GM18868 (cell line): ENCODE results near the gene CALCA.
"Not testable (repeated sequence)": the region's sequence is repeated elsewhere in the genome, so short reads cannot be mapped to it uniquely, and the experiment has no call there.

Source experiments
- ATAC-seq: cut with Tn5 transposase; IDR thresholded peaks from one replicate; pipeline ENCODE4 v1.9.1; 2021; ENCODE audit warnings: mild to moderate bottlenecking, moderate library complexity; ENCODE audit not compliant: unreplicated experiment

Gene CALCA, protein sequence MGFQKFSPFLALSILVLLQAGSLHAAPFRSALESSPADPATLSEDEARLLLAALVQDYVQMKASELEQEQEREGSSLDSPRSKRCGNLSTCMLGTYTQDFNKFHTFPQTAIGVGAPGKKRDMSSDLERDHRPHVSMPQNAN

GRCh38 chr11:14971865-14972580, at the start of gene CALCA:
TSS of gene CALCA (minus strand) at chr11:14972351. CDS start at chr11:14971192, 1,159 bp downstream.
- ATAC-seq: no peak

DNA sequence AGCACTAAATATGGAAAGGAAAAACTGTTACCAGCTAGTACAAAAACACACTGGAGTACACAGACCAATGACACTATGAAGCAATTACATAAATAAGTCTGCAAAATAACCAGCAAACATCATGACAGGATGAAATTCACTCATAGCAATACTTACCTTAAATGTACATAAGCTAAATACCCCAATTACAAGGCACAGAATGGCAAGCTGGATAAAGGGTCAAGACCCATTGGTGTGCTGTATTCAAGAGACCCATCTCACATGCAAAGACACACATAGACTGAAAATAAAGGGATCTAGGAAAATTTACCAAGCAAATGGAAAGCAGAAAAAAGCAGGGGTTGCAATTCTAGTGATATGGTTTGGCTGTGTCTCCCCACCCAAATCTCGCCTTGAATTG, 44.0 kb upstream of the CALCA start:
- ATAC-seq: no peak

GRCh38 chr11:15011776-15012345, 39.7 kb upstream of the CALCA start:
- ATAC-seq: no peak

GRCh38 chr11:15010865-15011264, 38.7 kb upstream of the CALCA start:
- ATAC-seq: no peak

DNA sequence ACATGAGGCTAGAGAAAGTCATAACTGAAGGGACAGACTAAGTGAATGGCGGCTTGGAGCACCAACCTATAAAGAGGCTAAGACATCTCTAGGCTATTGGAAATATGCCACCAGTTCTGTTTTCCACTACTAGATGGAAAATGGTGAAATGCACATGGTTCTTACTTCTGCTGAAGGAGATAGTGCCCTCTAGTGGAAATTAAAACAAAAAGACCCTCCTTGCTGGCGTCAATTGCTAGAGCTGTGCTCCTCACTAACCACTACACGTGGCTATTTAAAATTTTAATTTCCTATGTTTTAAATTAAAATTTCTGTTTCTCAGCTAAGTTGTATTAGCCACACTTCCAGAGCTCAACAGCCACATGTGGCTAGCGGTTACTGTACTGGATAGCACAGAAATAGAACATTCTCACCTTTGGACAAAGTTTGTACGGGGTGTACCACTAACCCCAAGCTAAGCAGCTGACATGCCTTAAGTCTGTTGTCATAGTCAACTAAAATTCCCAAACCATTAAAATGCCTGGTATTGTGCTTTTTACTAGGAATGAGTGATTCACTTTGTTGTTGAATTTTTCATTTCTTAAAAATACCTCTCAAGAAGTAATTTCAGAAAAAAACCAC, 34.1 kb upstream of the CALCA start:
- peak; percentile 74 for ATAC-seq

DNA sequence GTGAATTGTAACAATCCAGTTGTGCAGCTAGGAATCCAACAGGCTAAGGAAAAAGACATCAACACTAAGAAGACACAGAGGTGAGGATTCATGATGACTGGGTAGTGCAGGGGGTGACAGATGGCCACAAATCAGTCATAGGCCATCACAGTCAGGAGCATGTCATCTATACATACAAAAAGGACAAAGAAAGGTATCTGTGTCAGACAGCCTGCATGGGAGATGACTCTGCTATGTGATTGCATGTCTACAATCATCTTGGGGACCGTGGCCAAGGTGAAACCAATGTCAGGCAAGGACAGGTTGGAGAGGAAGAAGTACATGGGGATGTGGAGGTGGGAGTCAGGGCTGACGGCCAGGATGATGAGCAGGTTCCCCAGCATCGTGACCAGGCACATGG, 16.0 kb upstream of the CALCA start:
- not testable (repeated sequence) for ATAC-seq

DNA sequence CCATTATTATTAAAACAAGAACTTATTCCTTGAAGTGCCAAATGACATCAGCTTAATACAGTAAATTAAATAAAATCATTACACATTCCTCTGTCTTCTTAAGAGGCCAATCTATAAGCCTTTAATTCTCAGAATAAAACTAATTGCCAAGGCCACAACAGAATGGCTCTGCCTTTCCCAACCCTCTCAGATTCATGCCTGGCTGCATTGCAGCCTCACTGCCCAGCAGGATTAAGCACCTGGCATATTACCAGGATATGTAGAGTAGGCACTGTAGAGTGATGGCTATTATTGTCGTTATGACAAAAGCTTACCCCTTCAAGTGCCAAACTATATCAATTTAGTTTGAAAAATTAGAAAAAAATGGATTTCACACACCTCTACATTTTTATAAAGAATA, 9.4 kb upstream of the CALCA start:
- ATAC-seq: no peak

GRCh38 chr11:14980854-14981253, 8.7 kb upstream of the CALCA start:
- ATAC-seq: no peak

- ATAC-seq: no peak
Measured at GRCh38 chr11:14977101-14977880, 5.1 kb upstream of the CALCA start.

GRCh38 chr11:14975252-14975587, 3.1 kb upstream of the CALCA start:
- ATAC-seq: no peak

GRCh38 chr11:14974515-14975251, 2.5 kb upstream of the CALCA start:
- ATAC-seq: peak; percentile 61

DNA sequence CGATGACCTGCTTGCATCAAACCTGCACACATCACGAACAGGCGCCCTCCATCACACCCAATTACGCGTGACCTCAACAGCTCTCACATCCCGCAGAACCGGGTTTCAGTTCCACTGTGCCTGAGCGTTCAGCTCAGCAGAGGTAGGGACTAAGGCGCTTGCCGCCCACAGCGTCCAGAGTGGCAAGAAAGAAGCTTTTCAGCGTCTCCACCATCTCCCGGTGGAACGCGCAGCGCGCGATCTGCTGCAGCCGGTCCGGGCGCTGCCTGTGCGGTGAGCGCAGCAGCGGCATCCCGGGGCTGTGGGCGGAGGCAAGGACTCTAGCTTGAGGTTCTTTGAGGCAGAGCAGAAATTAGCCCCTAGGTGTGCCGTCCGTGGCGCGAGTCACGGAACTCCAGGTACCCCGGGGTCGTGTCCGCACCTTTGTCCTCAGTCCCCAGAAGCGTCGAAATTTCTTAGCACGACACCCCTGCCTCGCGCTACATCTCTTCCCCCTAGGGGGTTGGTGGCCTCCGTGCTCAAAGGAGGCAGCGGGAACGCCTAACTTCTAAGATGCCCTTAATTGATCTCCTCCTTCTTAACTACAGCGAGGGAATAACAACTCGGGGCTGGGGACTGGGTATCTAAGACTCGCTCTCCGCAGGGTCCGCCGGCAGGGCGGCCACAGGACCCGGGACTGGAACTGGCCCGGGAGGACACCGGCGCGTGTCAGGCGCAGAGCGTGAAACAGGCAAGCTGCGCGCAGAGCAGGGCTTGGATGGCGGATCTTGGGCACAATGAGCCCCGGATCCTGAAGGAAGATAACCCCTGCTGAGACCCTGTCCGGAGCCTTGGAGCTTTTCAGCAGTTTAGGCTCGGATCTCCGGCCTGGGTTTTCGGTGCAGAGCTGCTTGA, 1.7 kb upstream of the CALCA start:
- ATAC-seq: peak; percentile 56

- no peak for ATAC-seq
Measured at GRCh38 chr11:14972581-14973495, 687 bp upstream of the CALCA start.

GRCh38 chr11:14969901-14970323, 2.2 kb downstream of the CALCA start:
- peak; percentile 64 for ATAC-seq

DNA sequence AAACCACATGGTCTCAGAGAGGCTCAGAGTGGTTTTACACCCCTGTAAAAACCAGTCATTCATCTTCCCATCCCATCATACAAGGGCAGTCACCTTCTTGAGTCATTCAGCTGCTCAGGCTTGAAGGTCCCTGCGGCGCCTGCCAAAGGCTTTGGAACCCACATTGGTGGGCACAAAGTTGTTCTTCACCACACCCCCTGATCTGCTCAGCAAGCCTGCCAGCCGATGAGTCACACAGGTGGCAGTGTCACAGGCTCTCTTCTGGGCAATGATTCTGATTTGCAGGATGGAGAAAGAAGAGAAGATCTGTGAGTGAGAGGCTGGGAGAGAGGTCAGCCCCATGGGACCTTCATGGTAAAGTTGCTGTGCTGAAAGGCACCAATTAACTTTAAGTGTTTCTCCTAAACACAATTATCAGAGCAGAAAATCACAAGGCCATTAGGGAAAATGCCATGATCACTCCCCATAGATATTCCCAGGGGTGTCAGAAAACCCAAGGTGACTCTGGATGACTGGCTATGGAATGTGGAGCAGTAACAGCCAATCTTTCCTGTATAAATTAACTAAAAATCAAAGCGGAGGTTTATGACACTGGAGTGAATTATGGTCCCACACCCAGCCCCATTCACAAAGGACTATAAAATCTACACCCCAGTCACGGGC, 4.4 kb downstream of the CALCA start:
- ATAC-seq: no peak

GRCh38 chr11:14956111-14956510, 16.0 kb downstream of the CALCA start:
- ATAC-seq: no peak

GRCh38 chr11:14954581-14954980, 17.6 kb downstream of the CALCA start:
- no peak for ATAC-seq

- no peak for ATAC-seq
Measured at GRCh38 chr11:14953904-14954303, 18.2 kb downstream of the CALCA start.
